CD4-positive, alpha-beta T cell treated with Interleukin-15 for 1 hour (primary cell): ENCODE measurements around the gene AFF3.

Experiments used
- DNase-seq: peaks from one replicate; pipeline ENCODE4 v3.0.0-alpha.2; 2020

Gene AFF3

DNA sequence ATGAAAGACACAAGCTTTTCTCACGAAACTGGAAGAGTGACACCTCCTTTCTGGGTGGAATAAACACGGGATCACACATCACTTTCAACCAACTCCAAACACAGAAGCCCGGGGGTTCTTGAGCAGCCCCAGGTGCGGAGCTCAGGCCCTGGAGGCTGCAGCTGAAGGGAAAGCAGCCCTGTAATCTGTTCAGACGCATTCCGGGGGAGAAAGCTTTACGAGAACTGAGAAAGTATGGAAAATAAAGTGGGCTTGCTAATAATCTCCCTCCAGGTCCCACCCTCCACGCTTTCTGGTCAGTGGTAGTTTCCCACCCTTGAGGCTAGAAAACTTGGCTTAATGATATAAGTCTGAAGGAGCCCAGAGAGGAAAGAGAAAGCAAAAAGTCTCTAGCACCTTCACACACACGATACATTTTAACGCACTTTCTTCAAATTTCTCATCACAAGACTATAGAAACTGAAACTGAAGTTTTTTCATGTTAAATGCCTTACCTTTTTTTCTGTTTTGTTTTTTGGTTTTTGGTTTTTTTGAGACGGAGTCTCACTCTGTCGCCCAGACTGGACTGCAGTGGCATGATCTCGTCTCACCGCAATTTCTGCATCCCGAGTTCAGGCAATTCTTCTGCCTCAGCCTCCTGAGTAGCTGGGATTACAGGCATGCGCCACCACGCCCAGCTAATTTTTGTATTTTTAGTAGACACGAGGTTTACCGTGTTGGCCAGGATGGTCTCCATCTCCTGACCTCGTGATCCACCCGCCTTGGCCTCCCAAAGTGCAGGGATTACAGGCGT lies 141.3 kb downstream of the AFF3 start:
- no peak for DNase-seq

DNA sequence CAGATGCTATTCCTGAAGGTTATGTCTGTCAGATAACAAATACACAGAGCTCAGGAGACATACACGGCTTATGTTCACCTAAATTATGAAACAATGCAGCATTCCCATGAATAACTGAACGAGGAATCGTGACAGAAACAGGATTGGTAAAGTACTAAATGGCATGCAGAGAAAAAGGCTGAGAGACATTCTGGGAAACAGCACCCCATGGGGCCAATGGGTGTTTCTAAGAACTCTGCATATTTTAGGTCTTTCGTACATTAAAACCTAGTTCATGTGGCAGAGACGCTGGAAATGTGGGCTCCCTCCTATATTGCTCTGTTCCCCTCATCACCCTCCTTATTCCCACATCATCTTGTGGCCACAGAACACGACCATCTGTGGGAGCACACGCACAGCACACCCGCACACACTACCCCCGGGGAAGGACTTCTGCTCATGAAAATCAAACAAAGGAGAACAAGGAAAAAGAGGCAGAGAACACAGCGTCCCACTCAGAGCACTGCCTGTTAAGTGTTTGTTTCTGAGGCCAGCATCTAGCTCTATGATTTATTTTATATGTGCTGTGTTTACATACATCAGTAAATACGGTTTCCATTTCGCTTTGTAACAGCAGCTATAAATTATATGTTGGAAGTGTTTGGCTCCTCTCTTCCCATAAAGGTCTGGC lies 143.6 kb downstream of the AFF3 start:
- DNase-seq, result no peak

DNA sequence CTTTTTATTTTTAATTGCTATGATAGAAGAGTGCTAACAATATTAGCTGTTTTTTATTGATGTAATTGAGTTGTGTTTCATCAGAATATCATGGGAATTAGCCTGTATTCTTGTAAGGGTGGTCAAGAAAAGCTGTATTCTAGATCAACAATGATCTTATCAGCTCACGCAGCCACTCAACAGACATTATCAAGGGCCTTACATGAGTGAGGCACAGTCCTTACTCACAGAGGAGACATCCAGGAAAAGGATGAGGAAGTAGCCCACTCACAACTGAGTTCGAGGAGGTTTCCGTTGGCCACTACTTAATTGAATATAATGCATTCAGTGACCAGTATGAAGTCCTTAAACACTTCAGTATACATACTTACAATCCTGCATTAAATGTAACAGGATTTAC lies 152.5 kb downstream of the AFF3 start:
- no peak for DNase-seq

- no peak for DNase-seq
Observed at GRCh38 chr2:99988599-99988998, 153.8 kb downstream of the AFF3 start.

DNA sequence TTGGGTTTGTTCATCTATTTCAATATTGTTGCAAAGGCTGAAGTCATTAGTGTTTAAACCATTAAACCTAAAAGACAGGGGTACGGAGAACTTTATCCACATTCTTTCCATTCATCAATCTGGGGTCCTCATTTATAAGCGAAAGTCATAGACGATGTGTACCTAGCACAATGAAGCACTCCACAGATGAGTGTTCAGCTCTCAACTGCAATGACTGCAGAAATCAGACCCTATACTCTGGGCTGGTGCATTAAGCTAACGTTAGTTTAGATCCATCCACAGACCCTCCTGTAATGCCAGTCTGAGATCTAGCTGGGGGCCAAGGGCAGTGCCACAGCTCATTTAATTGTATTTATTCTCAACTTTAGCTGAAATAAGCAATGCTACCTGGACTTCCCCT lies 155.2 kb downstream of the AFF3 start:
- no peak for DNase-seq

- no peak for DNase-seq
Observed at GRCh38 chr2:99984799-99985515, 157.4 kb downstream of the AFF3 start.

DNA sequence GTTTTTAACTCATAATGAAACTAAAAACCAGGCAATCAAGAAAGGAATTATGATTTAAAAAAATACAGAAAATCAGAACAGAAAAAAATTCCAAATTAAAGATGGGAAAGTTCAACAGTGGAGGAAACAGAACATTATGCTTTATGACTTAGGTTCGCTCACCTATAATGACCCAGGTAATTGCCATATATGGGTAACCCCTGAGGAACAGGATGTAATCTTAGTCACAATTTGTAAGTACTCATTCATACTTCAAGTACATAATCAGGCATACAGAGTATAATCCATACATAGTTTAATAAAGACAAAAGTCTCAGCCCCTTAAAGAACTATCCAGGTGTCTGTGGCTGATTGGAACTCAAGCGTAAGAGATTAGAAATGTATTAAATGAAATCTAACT lies 159.6 kb downstream of the AFF3 start:
- no peak for DNase-seq

DNA sequence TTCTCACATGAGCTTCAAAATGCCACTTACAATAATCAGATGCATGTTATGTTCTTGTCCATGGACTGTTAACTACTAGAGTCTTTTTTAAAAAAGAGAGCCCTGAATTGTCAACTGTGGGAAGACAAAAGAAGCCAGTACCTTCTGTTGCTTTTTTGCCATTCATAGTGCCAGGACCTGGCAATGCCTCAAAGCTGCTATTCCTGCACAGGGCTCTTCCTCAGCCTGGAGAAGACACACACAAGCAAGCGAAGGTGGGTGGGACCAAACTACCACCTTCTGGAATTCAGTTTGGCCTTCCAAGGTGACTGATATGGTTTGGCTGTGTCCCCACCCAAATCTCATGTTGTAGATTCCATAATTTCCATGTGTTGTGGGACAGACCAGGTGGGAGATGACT lies 160.6 kb downstream of the AFF3 start:
- no peak for DNase-seq

DNA sequence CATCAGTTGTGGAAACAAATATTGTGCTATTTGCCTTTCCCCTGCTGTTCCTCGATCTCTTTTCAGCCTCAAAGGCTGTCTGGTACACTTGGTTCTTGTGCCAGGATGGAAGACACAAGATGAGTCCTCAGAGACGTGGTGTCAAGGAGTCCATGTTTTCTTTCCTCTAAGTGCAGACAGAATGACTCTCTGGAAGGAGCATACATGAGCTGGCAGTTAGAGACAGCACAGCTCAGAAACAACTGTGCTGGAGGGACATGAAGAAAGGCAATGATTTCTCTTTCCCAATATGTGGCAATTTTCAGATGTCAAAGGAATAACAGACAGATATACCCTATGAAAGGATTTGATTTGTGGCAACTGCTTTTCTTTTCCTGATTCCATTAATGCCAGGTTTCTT lies 162.2 kb downstream of the AFF3 start:
- no peak for DNase-seq

- DNase-seq, result no peak
Observed at GRCh38 chr2:99977966-99978365, 164.4 kb downstream of the AFF3 start.

GRCh38 chr2:99975386-99975785 lies 167.0 kb downstream of the AFF3 start:
- DNase-seq, result no peak

GRCh38 chr2:99974682-99975375 lies 167.6 kb downstream of the AFF3 start:
- no peak for DNase-seq

DNA sequence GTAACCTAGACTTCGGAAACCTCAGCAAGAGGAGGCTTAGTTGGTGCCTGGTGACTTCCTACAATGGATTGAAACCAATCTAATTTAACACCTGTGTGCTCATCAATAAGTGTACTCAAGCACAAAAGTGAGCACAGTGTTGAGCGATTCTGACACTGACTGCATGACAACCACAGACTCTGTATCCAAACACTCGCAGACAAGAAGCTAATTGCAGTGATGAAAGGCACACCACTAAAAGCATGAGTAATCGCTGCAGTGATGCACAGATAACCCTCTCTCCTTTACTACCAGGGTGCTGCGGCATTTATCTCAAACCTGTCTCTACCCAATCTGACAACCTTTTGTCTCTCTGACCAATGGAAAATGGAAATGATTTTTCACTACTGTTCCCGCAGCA lies 168.1 kb downstream of the AFF3 start:
- DNase-seq, result no peak

GRCh38 chr2:99971326-99971900 lies 171.0 kb downstream of the AFF3 start:
- DNase-seq, result no peak

DNA sequence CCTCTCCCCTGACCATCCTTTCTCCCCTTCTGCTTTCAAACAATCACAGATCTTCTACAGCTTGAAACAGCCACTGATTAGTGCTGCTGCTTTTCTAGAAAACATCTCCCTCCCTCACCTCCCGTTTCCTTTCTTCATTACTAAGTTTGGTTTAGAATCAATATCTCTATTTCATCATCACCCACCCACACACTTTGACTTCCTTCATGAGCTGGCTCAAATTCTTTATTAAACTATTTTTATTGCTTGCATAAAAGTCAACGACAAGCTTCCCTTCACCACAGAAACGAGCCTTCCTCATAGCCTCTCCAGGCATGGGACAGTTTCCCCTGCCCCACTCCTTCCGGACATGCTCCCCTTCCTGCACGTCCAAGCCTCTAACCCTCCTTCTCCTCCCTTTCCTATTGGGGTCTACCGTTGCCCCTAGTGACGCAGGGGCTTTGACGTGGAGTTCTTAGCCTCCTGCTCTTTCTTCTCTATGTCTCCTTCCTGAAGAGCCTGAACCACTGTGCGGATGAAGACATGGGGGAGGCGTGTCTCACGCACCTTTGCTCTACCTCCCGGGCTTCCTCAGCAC lies 172.0 kb downstream of the AFF3 start:
- no peak for DNase-seq

DNA sequence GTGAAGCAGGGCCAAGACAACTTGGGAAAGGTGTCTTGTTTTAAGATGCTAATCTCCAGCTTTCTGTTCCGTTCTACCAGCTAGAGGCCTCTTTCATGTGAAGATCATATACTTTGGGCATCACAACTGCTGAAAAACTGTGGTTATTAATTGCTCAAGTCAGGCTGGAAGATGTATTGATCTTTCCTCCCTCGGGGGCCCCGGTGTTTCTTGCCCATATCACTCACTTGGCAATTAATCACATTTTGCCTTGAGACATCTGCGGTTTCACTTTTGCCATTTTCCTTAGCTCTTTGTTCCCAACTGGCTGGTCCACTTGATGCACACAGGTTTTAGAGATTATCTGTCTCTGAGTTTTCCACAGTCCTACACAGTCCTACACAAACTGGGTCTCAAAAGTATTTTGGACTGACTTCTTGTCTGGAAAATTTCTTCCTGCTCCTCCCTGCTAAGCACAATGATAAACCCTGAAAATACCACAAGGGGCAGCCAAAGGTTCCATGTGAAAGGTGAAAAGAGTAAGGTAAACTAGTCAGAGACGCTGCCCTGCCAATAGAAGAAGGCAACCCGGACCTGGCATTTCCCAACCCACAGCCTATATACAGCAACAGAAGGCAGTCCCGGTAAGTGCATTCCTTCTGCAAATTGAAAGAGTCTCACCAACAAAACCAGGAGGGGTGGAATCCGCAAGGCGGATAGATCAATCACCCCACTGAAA lies 181.0 kb downstream of the AFF3 start:
- DNase-seq, result no peak

DNA sequence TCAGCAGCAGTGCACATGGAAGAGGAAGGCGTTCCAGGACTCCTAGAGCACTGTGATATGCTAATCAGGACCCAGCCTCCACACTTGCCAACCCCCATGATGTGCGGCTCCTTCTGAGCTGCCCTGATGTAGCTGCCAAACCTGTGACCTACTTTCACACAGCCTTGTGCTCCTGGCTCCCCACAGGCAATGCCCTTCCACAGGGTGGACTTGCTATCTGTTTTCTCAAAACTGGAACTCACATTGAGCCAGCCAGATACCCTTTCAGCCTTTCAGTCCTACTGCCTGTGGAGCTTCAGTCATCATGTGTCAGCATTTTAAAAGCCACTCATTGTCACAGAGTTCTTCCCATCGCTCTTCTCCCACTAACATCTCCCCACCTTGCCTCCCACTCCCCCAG lies 181.6 kb downstream of the AFF3 start:
- DNase-seq, result no peak

DNA sequence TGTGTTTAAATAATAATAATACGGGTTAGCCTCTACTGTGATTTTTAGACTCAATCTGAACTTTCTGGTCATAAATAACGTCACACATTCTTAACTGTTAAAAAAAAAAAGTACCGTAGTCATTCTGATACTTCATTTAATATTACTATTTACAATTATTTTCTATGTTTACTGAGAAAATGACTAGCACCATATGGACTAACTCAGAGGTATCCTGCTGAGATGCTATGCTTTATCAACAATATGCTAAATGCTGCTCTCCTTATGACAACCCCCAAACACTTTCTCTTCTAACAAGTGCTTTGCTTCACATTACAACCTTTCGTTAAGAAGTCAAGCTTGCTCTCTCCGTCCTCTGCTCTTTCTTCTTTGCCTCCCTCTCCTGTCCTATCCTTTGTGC lies 182.1 kb downstream of the AFF3 start:
- DNase-seq, result no peak

DNA sequence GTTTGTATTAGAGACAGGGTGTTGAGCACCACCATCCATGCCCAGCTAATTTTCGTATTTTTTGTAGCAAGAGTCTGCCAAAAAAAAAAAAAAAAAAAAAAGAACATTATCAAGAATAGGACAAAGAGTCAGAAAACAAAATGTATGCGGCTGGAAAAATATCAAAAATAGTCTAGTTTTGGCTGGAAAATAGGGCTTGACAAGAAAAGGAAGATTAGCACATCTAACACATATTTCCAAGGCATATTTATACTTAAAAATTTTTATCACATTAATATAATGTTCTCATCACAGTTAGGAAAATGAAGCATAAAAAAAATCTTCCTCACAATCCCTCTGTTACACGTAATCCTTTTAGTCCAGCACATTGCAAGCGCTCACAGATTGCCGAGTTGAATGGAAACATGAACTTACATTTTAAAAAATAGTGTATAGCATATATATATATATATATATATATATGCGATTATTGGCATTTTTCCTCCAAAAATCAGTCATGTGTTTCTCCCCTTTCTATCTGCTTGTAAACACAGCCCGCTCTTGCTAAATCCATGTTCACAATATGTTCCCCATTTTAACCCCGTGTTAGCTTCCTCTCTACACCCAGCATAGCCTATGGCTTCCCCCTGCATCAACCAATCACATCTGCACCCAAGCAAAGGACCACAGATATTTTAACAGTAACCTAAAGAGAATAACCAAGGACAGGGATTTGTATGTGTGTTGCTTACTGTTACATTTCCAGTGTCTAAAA lies 183.0 kb downstream of the AFF3 start:
- no peak for DNase-seq

- DNase-seq, result no peak
Observed at GRCh38 chr2:99957332-99958133, 184.9 kb downstream of the AFF3 start.
